HFFc6 (cell line): ENCODE results near the gene ASTL. TPM values are rescaled to one million over a fixed set of nuclear protein-coding genes. Genes with fewer than 3 reads are reported as not detected.

Source experiments
- DNase-seq: peaks from one replicate; pipeline ENCODE4 v3.0.0-alpha.2; 2018
- H3K27ac Mint-ChIP-seq: 2 replicates; pipeline ENCODE4 v1.8.0; 2020; ENCODE audit warnings: mild to moderate bottlenecking, mixed read lengths
- H3K27me3 Mint-ChIP-seq: 2 replicates; pipeline ENCODE4 v1.8.0; 2021; ENCODE audit warnings: mild to moderate bottlenecking, moderate library complexity, mixed read lengths; ENCODE audit not compliant: insufficient read depth
- H3K36me3 Mint-ChIP-seq: 2 replicates; pipeline ENCODE4 v1.8.0; 2021; ENCODE audit warnings: low read depth, mixed read lengths
- H3K4me1 Mint-ChIP-seq: 2 replicates; pipeline ENCODE4 v1.8.0; 2020; ENCODE audit warnings: low read depth, mixed read lengths
- H3K4me3 Mint-ChIP-seq: 2 replicates; pipeline ENCODE4 v1.8.0; 2020; ENCODE audit warnings: mild to moderate bottlenecking, moderate library complexity, mixed read lengths
- H3K9me3 Mint-ChIP-seq: 2 replicates; pipeline ENCODE4 v1.8.0; 2020; ENCODE audit warnings: mild to moderate bottlenecking, mixed read lengths
- CTCF ChIP-seq: fragments of 200-600 bp; sonication (generic); IDR thresholded peaks from 2 replicates; pipeline ENCODE4 v1.5.0; 2021; ENCODE audit warnings: antibody characterized with exemption, mild to moderate bottlenecking
- total RNA-seq, 6 experiments: library from RNA; stranded (reverse); fragmentation: NEBNext Ultra II Directional; extraction: Animal tissue kit (Norgen Biotek cat#: 25700); gene quantifications; 2 replicates in 1 of 6; 3 replicates in 5 of 6; pipeline ENCODE4 v1.2.3, GENCODE V29; 2021

The ASTL gene
- total RNA-seq, 6 experiments from 2014 or later, result 0.25 to 0.39 (median 0.31) TPM; not detected in 3

GRCh38 chr2:96095116-96095636 is 43.1 kb downstream of the ASTL start:
- no peaks in the 10 kb centered on the region for H3K9me3 Mint-ChIP-seq
- no peak overlapping the region for H3K4me3 Mint-ChIP-seq
- no peaks in the 10 kb centered on the region for H3K36me3 Mint-ChIP-seq
- TF ChIP-seq CTCF, result no peak
- H3K4me1 Mint-ChIP-seq, result no peaks in the 10 kb centered on the region
- H3K27ac Mint-ChIP-seq, result no peak overlapping the region
- H3K27me3 Mint-ChIP-seq, result peaks cover 28% of the 10 kb centered on the region
- DNase-seq, result no peak

GRCh38 chr2:96093528-96093927 is 44.8 kb downstream of the ASTL start:
- no peak for TF ChIP-seq CTCF
- no peak for DNase-seq
- H3K27ac Mint-ChIP-seq, result no peak overlapping the region
- H3K36me3 Mint-ChIP-seq, result no peaks in the 10 kb centered on the region
- H3K27me3 Mint-ChIP-seq, result peaks cover 33% of the 10 kb centered on the region
- H3K4me3 Mint-ChIP-seq, result no peak overlapping the region
- no peaks in the 10 kb centered on the region for H3K9me3 Mint-ChIP-seq
- H3K4me1 Mint-ChIP-seq, result no peaks in the 10 kb centered on the region

GRCh38 chr2:96092951-96093350 is 45.4 kb downstream of the ASTL start:
- H3K27ac Mint-ChIP-seq, result no peak overlapping the region
- DNase-seq, result no peak
- no peak for TF ChIP-seq CTCF
- no peaks in the 10 kb centered on the region for H3K36me3 Mint-ChIP-seq
- H3K4me1 Mint-ChIP-seq, result no peaks in the 10 kb centered on the region
- H3K9me3 Mint-ChIP-seq, result no peaks in the 10 kb centered on the region
- peaks cover 39% of the 10 kb centered on the region for H3K27me3 Mint-ChIP-seq
- H3K4me3 Mint-ChIP-seq, result no peak overlapping the region

GRCh38 chr2:96092573-96092877 is 45.8 kb downstream of the ASTL start:
- H3K27ac Mint-ChIP-seq, result no peak overlapping the region
- no peak for TF ChIP-seq CTCF
- H3K27me3 Mint-ChIP-seq, result peaks cover 39% of the 10 kb centered on the region
- peaks cover under 1% of the 10 kb centered on the region; the same call in 1 of the 2 replicates for H3K4me1 Mint-ChIP-seq
- no peak for DNase-seq
- no peak overlapping the region for H3K4me3 Mint-ChIP-seq
- H3K9me3 Mint-ChIP-seq, result no peaks in the 10 kb centered on the region
- H3K36me3 Mint-ChIP-seq, result no peaks in the 10 kb centered on the region

- Mint-ChIP-seq H3K36me3 (no peaks in the 10 kb centered on the region), H3K9me3 (no peaks in the 10 kb centered on the region), H3K27me3 (peaks cover 39% of the 10 kb centered on the region), H3K4me3 (no peak overlapping the region), H3K4me1 (peaks cover 6% of the 10 kb centered on the region; the same call in 1 of the 2 replicates), H3K27ac (no peak overlapping the region)
- DNase-seq, result no peak
- no peak for TF ChIP-seq CTCF
Observed at GRCh38 chr2:96091711-96092572, 46.4 kb downstream of the ASTL start.
